WTC11 (cell line): Measurements from ENCODE around the gene C10orf67. TPM values are rescaled to one million over a fixed set of nuclear protein-coding genes. Genes with fewer than 3 reads are reported as not detected.

Source experiments
- ATAC-seq: fragments of 200-7000 bp; cut with Tn5 transposase; 2 replicates; pipeline ENCODE4 v1.10.0; 2021; ENCODE audit warnings: mild to moderate bottlenecking, moderate library complexity
- CTCF ChIA-PET: fragments of 300-600 bp; sonication (Branson Sonifier 250); formaldehyde crosslinking; loops from one replicate; lab custom pipeline; 2021; ENCODE audit warnings: antibody characterized with exemption; lab: Charles Lee
- POLR2A ChIA-PET: fragments of 350-600 bp; sonication (Branson Sonifier 250); formaldehyde crosslinking; loops from one replicate; lab custom pipeline; 2021; ENCODE audit warnings: antibody characterized with exemption; lab: Charles Lee
- DNase-seq: peaks from one replicate; pipeline ENCODE4 v3.0.0; 2021; ENCODE audit warnings: low spot score
- H3K27ac Mint-ChIP-seq: 2 replicates; pipeline ENCODE4 v1.8.0; 2021; ENCODE audit warnings: mixed read lengths
- H3K27me3 Mint-ChIP-seq: 2 replicates; pipeline ENCODE4 v1.8.0; 2021; ENCODE audit warnings: low read depth, mild to moderate bottlenecking, moderate library complexity, mixed read lengths
- H3K36me3 Mint-ChIP-seq: 2 replicates; pipeline ENCODE4 v1.8.0; 2021; ENCODE audit warnings: mixed read lengths
- H3K4me1 Mint-ChIP-seq: 2 replicates; pipeline ENCODE4 v1.8.0; 2022; ENCODE audit warnings: mixed read lengths
- H3K4me3 Mint-ChIP-seq: 2 replicates; pipeline ENCODE4 v1.8.0; 2021; ENCODE audit warnings: mild to moderate bottlenecking, moderate library complexity, mixed read lengths
- H3K9me3 Mint-ChIP-seq: 2 replicates; pipeline ENCODE4 v1.8.0; 2021; ENCODE audit warnings: mixed read lengths
- CBFB ChIP-seq: sonication (generic); formaldehyde crosslinking; IDR thresholded peaks from 2 replicates; pipeline ENCODE4 v1.8.1; 2022; ENCODE audit warnings: mild to moderate bottlenecking, low read depth, missing genetic modification reagents
- CREB1 ChIP-seq: sonication (generic); formaldehyde crosslinking; IDR thresholded peaks from 2 replicates; pipeline ENCODE4 v1.8.0; 2023; ENCODE audit warnings: mild to moderate bottlenecking, missing genetic modification reagents
- EMX1 ChIP-seq: fragments of 250-450 bp; sonication (Bioruptor Pico); IDR thresholded peaks from 2 replicates; pipeline ENCODE4 v1.8.0; 2021; ENCODE audit warnings: mild to moderate bottlenecking
- ESRRA ChIP-seq: sonication (generic); formaldehyde crosslinking; IDR thresholded peaks from 2 replicates; pipeline ENCODE4 v1.8.1; 2022; ENCODE audit warnings: mild to moderate bottlenecking, missing genetic modification reagents, borderline replicate concordance
- ETV6 ChIP-seq: sonication (generic); formaldehyde crosslinking; IDR thresholded peaks from 2 replicates; pipeline ENCODE4 v1.8.1; 2022; ENCODE audit warnings: mild to moderate bottlenecking, missing genetic modification reagents
- HMGA2 ChIP-seq: fragments of 250-450 bp; sonication (Bioruptor Pico); IDR thresholded peaks from 2 replicates; pipeline ENCODE4 v1.4.0; 2021; ENCODE audit warnings: mild to moderate bottlenecking, moderate library complexity
- JAZF1 ChIP-seq: fragments of 250-450 bp; sonication (Bioruptor Pico); IDR thresholded peaks from 2 replicates; pipeline ENCODE4 v1.9.0; 2021; ENCODE audit warnings: moderate library complexity, mild to moderate bottlenecking, inconsistent platforms
- MYBL2 ChIP-seq: sonication (generic); formaldehyde crosslinking; IDR thresholded peaks from 2 replicates; pipeline ENCODE4 v1.8.1; 2023; ENCODE audit warnings: mild to moderate bottlenecking, moderate library complexity, missing genetic modification reagents
- NR3C1 ChIP-seq: sonication (generic); formaldehyde crosslinking; conservative IDR thresholded peaks from 2 replicates; pipeline ENCODE4 v1.8.1; 2023; ENCODE audit warnings: low read depth, mild to moderate bottlenecking, missing genetic modification reagents
- SOX15 ChIP-seq: fragments of 250-450 bp; sonication (Bioruptor Pico); IDR thresholded peaks from 2 replicates; pipeline ENCODE4 v1.9.0; 2021; ENCODE audit warnings: mild to moderate bottlenecking
- SP1 ChIP-seq: sonication (generic); formaldehyde crosslinking; conservative IDR thresholded peaks from 2 replicates; pipeline ENCODE4 v1.8.1; 2022; ENCODE audit warnings: missing genetic modification reagents
- total RNA-seq: library from RNA; stranded (reverse); gene quantifications from 3 replicates; pipeline ENCODE4 v1.2.3, GENCODE V29; 2021
- TF ChIP-seq, protein P1 (sequence below): sonication (generic); formaldehyde crosslinking; conservative IDR thresholded peaks from 2 replicates; pipeline ENCODE4 v1.8.1; 2022; ENCODE audit warnings: mild to moderate bottlenecking, missing genetic modification reagents
- TF ChIP-seq, protein P2 (sequence below): sonication (generic); formaldehyde crosslinking; IDR thresholded peaks from 2 replicates; pipeline ENCODE4 v1.8.1; 2023; ENCODE audit warnings: mild to moderate bottlenecking, missing genetic modification reagents
- TF ChIP-seq, protein P3 (sequence below): fragments of 250-450 bp; sonication (Bioruptor Pico); IDR thresholded peaks from 2 replicates; pipeline ENCODE4 v1.9.0; 2021; ENCODE audit warnings: moderate library complexity, mild to moderate bottlenecking, inconsistent platforms, borderline replicate concordance
- TF ChIP-seq, protein P4 (sequence below): sonication (generic); formaldehyde crosslinking; IDR thresholded peaks from 2 replicates; pipeline ENCODE4 v1.8.1; 2022; ENCODE audit warnings: low read depth, mild to moderate bottlenecking, moderate library complexity, missing genetic modification reagents, borderline replicate concordance
- TF ChIP-seq, protein P5 (sequence below): sonication (generic); formaldehyde crosslinking; IDR thresholded peaks from 2 replicates; pipeline ENCODE4 v1.8.0; 2023; ENCODE audit warnings: missing genetic modification reagents
- TF ChIP-seq, protein P6 (sequence below): sonication (generic); formaldehyde crosslinking; IDR thresholded peaks from 2 replicates; pipeline ENCODE4 v1.8.1; 2022; ENCODE audit warnings: mild to moderate bottlenecking, moderate library complexity, missing genetic modification reagents
- TF ChIP-seq, protein P7 (sequence below): sonication (generic); formaldehyde crosslinking; IDR thresholded peaks from 2 replicates; pipeline ENCODE4 v1.8.0; 2022; ENCODE audit warnings: mild to moderate bottlenecking, missing genetic modification reagents

C10orf67 gene
- total RNA-seq, 1 experiment from 2014 or later = not detected

DNA sequence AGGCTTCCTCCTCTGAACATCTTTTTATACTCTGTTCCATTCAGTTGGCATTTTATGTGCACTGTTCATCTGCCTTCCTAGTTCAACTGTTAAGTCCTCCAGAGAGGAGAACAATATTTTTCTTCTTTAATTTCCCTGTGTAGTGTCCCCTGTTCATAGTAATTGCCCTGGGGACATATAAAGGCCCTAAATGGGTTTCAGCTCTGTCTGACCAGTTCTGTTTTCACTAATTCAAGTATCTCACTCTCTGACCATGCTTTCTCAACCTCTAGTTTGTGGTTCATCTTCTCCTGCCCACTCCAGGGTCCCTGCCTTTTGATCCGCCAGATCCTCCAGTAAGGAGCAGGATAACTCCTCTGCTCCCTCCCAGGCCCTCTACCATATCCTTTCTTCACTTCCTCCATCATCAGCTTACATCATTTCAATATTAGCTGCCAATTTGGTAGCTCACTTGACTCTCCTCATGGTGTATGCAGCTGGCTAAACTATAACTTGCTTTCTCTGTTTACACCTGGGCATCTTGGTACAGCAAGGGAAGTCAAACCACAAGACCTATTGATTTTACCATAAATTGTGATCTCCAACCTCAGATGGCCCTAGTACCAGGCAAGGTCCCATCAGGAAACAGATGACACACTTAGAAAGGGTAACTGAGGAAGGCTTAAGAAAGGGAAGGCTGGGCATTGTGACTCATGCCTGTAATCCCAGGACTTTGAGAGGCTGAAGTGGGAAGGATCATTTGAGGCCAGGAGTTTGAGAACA is 17.7 kb upstream of the C10orf67 start:
- H3K36me3 Mint-ChIP-seq = no peaks in the 10 kb centered on the region
- DNase-seq = no peak
- no peak overlapping the region for H3K4me3 Mint-ChIP-seq
- TF ChIP-seq HMGA2 (CRISPR knock-in tag) = no peak
- H3K27ac Mint-ChIP-seq = no peak overlapping the region
- CTCF ChIA-PET = interaction anchor here (0.5 to 1.1 kb wide), 2 partner anchors 9 to 18 kb away, joined by 3 read pairs; partner anchors contain the start of gene C10orf67
- 0 out of 2 replicates have a peak, but pooled peaks cover 5% of the 10 kb centered on the region for H3K9me3 Mint-ChIP-seq
- ATAC-seq = no peak
- no peaks in the 10 kb centered on the region for H3K27me3 Mint-ChIP-seq
- no peaks in the 10 kb centered on the region for H3K4me1 Mint-ChIP-seq
- POLR2A ChIA-PET = no interaction called here

DNA sequence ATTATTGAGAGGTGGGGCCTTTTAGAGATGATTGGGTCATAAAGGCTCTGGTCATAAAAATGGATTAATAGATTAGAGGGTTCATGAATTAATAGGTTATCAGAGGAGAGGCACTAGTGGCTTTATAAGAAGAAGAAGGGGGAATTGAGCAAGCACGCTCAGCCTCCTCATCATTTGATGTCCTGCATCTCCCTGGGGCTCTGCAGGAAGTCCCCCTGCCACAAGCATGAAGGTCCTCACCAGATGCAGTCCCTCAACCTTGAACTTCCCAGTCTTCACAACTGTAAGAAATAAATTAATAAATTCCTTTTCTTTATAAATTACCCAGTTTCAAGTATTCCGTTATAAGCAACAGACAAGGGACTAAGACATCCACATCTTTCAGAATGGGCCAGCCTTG is 17.1 kb upstream of the C10orf67 start:
- ATAC-seq (no peak), DNase-seq (no peak)
- no peaks in the 10 kb centered on the region for H3K36me3 Mint-ChIP-seq
- ChIA-PET POLR2A (no interaction called here), CTCF (interaction anchor here (1.1 kb wide), 1 partner anchor 17 kb away, joined by 3 read pairs; the partner anchor contains the start of gene C10orf67)
- no peaks in the 10 kb centered on the region for H3K4me1 Mint-ChIP-seq
- no peak overlapping the region for H3K27ac Mint-ChIP-seq
- H3K4me3 Mint-ChIP-seq = no peak overlapping the region
- TF ChIP-seq, protein P1, sequence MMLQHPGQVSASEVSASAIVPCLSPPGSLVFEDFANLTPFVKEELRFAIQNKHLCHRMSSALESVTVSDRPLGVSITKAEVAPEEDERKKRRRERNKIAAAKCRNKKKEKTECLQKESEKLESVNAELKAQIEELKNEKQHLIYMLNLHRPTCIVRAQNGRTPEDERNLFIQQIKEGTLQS = no peak
- TF ChIP-seq ESRRA (CRISPR knock-in tag) (no peak), NR3C1 (CRISPR knock-in tag) (no peak), EMX1 (no peak), JAZF1 (CRISPR knock-in tag) (no peak), MYBL2 (CRISPR knock-in tag) (no peak), ETV6 (CRISPR knock-in tag) (no peak), CBFB (CRISPR knock-in tag) (no peak), CREB1 (CRISPR knock-in tag) (no peak), SOX15 (CRISPR knock-in tag) (no peak), SP1 (CRISPR knock-in tag) (no peak)
- TF ChIP-seq, protein P2, sequence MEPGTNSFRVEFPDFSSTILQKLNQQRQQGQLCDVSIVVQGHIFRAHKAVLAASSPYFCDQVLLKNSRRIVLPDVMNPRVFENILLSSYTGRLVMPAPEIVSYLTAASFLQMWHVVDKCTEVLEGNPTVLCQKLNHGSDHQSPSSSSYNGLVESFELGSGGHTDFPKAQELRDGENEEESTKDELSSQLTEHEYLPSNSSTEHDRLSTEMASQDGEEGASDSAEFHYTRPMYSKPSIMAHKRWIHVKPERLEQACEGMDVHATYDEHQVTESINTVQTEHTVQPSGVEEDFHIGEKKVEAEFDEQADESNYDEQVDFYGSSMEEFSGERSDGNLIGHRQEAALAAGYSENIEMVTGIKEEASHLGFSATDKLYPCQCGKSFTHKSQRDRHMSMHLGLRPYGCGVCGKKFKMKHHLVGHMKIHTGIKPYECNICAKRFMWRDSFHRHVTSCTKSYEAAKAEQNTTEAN (CRISPR knock-in tag) = no peak
- TF ChIP-seq, protein P3, sequence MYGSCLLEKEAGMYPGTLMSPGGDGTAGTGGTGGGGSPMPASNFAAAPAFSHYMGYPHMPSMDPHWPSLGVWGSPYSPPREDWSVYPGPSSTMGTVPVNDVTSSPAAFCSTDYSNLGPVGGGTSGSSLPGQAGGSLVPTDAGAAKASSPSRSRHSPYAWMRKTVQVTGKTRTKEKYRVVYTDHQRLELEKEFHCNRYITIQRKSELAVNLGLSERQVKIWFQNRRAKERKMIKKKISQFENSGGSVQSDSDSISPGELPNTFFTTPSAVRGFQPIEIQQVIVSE (CRISPR knock-in tag) = no peak
- TF ChIP-seq, protein P4, sequence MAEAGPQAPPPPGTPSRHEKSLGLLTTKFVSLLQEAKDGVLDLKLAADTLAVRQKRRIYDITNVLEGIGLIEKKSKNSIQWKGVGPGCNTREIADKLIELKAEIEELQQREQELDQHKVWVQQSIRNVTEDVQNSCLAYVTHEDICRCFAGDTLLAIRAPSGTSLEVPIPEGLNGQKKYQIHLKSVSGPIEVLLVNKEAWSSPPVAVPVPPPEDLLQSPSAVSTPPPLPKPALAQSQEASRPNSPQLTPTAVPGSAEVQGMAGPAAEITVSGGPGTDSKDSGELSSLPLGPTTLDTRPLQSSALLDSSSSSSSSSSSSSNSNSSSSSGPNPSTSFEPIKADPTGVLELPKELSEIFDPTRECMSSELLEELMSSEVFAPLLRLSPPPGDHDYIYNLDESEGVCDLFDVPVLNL (CRISPR knock-in tag) = no peak
- TF ChIP-seq, protein P5, sequence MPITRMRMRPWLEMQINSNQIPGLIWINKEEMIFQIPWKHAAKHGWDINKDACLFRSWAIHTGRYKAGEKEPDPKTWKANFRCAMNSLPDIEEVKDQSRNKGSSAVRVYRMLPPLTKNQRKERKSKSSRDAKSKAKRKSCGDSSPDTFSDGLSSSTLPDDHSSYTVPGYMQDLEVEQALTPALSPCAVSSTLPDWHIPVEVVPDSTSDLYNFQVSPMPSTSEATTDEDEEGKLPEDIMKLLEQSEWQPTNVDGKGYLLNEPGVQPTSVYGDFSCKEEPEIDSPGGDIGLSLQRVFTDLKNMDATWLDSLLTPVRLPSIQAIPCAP (CRISPR knock-in tag) = no peak
- TF ChIP-seq, protein P6, sequence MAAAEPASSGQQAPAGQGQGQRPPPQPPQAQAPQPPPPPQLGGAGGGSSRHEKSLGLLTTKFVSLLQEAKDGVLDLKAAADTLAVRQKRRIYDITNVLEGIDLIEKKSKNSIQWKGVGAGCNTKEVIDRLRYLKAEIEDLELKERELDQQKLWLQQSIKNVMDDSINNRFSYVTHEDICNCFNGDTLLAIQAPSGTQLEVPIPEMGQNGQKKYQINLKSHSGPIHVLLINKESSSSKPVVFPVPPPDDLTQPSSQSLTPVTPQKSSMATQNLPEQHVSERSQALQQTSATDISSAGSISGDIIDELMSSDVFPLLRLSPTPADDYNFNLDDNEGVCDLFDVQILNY = no peak
- TF ChIP-seq, protein P7, sequence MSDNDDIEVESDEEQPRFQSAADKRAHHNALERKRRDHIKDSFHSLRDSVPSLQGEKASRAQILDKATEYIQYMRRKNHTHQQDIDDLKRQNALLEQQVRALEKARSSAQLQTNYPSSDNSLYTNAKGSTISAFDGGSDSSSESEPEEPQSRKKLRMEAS = no peak
- H3K27me3 Mint-ChIP-seq = no peaks in the 10 kb centered on the region
- H3K9me3 Mint-ChIP-seq = 0 out of 2 replicates have a peak, but pooled peaks cover 5% of the 10 kb centered on the region
